HCEC 1CT (cell line): ENCODE results near the gene LY6G6F.

Source experiments
- DNase-seq: peaks from one replicate; pipeline ENCODE4 v3.0.0-alpha.2; 2017

Gene LY6G6F

GRCh38 chr6:31742894-31743293 lies 36.2 kb downstream of the LY6G6F start:
- no peak for DNase-seq

- no peak for DNase-seq
Measured at GRCh38 chr6:31744422-31744821, 37.8 kb downstream of the LY6G6F start.

GRCh38 chr6:31749301-31750036 lies 42.8 kb downstream of the LY6G6F start:
- no peak for DNase-seq

GRCh38 chr6:31750411-31751022 lies 43.9 kb downstream of the LY6G6F start:
- DNase-seq = peak; percentile 76

- peak; percentile 88 for DNase-seq
Measured at GRCh38 chr6:31752739-31753319, 46.2 kb downstream of the LY6G6F start.

- DNase-seq = no peak
Measured at GRCh38 chr6:31758281-31758680, 51.6 kb downstream of the LY6G6F start.
